OCI-LY3 (cell line): ENCODE data around the gene JSRP1.

Experiments
- EZH2phosphoT487 ChIP-seq: fragments of 200-600 bp; shearing (Covaris generic); IDR thresholded peaks from 2 replicates; pipeline ENCODE4 v1.6.1; 2018; ENCODE audit warnings: antibody characterized with exemption, mixed run types, low read depth
- TF ChIP-seq, protein P1 (sequence below): fragments of 200-600, 300-600 bp; sonication (generic); IDR thresholded peaks from 2 replicates; pipeline ENCODE4 v1.5.1; 2014; ENCODE audit warnings: antibody characterized with exemption, low read length, low read depth

- TF ChIP-seq, protein P1, sequence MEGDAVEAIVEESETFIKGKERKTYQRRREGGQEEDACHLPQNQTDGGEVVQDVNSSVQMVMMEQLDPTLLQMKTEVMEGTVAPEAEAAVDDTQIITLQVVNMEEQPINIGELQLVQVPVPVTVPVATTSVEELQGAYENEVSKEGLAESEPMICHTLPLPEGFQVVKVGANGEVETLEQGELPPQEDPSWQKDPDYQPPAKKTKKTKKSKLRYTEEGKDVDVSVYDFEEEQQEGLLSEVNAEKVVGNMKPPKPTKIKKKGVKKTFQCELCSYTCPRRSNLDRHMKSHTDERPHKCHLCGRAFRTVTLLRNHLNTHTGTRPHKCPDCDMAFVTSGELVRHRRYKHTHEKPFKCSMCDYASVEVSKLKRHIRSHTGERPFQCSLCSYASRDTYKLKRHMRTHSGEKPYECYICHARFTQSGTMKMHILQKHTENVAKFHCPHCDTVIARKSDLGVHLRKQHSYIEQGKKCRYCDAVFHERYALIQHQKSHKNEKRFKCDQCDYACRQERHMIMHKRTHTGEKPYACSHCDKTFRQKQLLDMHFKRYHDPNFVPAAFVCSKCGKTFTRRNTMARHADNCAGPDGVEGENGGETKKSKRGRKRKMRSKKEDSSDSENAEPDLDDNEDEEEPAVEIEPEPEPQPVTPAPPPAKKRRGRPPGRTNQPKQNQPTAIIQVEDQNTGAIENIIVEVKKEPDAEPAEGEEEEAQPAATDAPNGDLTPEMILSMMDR: peak; percentile 68
- no peak for TF ChIP-seq EZH2phosphoT487
Measured at GRCh38 chr19:2261438-2262172, 5.4 kb upstream of the JSRP1 start.
